B cell (primary cell): Measurements from ENCODE around the gene BTG3. TPM values are rescaled to one million over a fixed set of nuclear protein-coding genes. Genes with fewer than 3 reads are reported as not detected.
A peak's percentile ranks its signal among the peaks of the same experiment; 100 is the strongest.

ENCODE experiments used
- ATAC-seq: fragments of 200-7000 bp; cut with Tn5 transposase; one replicate; pipeline ENCODE4 v1.10.0; 2021; ENCODE audit warnings: low read depth, mild to moderate bottlenecking, moderate number of reproducible peaks, moderate library complexity
- CTCF ChIA-PET: fragments of 350-600 bp; sonication (Branson Sonifier 250); formaldehyde crosslinking; loops from one replicate; lab custom pipeline; 2021; ENCODE audit warnings: antibody characterized with exemption, inconsistent platforms; lab: Charles Lee
- POLR2A ChIA-PET: fragments of 350-600 bp; sonication (Branson Sonifier 250); formaldehyde crosslinking; loops from one replicate; lab custom pipeline; 2021; ENCODE audit warnings: antibody characterized with exemption; lab: Charles Lee
- DNase-seq: peaks from one replicate; pipeline ENCODE4 v3.0.0; 2013
- H2AFZ ChIP-seq: 2 replicates; pipeline ENCODE4 v1.6.1; 2012; ENCODE audit warnings: mild to moderate bottlenecking, low read depth, low read length; ENCODE audit not compliant: insufficient read depth, poor library complexity, severe bottlenecking
- H3K27ac ChIP-seq, 2 donors: 1 replicate in 1 of 2; 2 replicates in 1 of 2; pipeline ENCODE4 v1.5.1; 2012 to 2013; ENCODE audit warnings: low read length in 2 of 2, mild to moderate bottlenecking in 2 of 2, moderate library complexity in 1 of 2
- H3K27me3 ChIP-seq, 4 experiments: fragments of 200-600 bp in 1 of 4; sonication (generic) in 1 of 4; replicated peaks in 1 of 4; 1 replicate in 2 of 4; 2 replicates in 2 of 4; pipeline versions ENCODE4 v1.6.1 to v1.7.0; 2013 to 2016; ENCODE audit warnings: low read length in 3 of 4, mild to moderate bottlenecking in 2 of 4, mixed read lengths in 1 of 4, moderate library complexity in 1 of 4; ENCODE audit not compliant: insufficient read depth in 4 of 4, control insufficient read depth in 3 of 4; ENCODE audit errors: control extremely low read depth in 1 of 4
- H3K36me3 ChIP-seq, 2 experiments: replicated peaks in 1 of 2; 1 replicate in 1 of 2; 2 replicates in 1 of 2; pipeline versions ENCODE4 v1.6.1 to v1.7.1; 2013; ENCODE audit warnings: low read length in 1 of 2; ENCODE audit not compliant: insufficient read depth in 2 of 2, control insufficient read depth in 1 of 2; ENCODE audit errors: control extremely low read depth in 1 of 2, extremely low read depth in 1 of 2
- H3K4me1 ChIP-seq, 2 donors: fragments of 200-600 bp in 1 of 2; sonication (generic) in 1 of 2; 1 replicate in 1 of 2; 2 replicates in 1 of 2; pipeline versions ENCODE4 v1.5.1 to v1.6.1; 2013 to 2017; ENCODE audit warnings: low read length in 2 of 2; ENCODE audit not compliant: control insufficient read depth in 2 of 2, insufficient read depth in 2 of 2
- H3K4me2 ChIP-seq: replicated peaks from 2 replicates; pipeline ENCODE3; 2012; ENCODE audit warnings: mild to moderate bottlenecking, low read depth, low read length; ENCODE audit not compliant: poor library complexity, severe bottlenecking
- H3K4me3 ChIP-seq, 5 experiments: fragments of 200-600 bp in 1 of 5; sonication (generic) in 1 of 5; 1 replicate in 3 of 5; 2 replicates in 2 of 5; pipeline versions ENCODE4 v1.5.1 to v1.7.0; 2011 to 2016; ENCODE audit warnings: low read length in 4 of 5, mild to moderate bottlenecking in 4 of 5, low read depth in 2 of 5, control low read depth in 1 of 5, moderate library complexity in 1 of 5; ENCODE audit not compliant: insufficient read depth in 1 of 5; ENCODE audit errors: control extremely low read depth in 1 of 5, extremely low read depth in 1 of 5
- H3K79me2 ChIP-seq: fragments of 200-600 bp; sonication (generic); one replicate; pipeline ENCODE4 v1.6.0; 2016; ENCODE audit warnings: low read length; ENCODE audit not compliant: control insufficient read depth, insufficient read depth
- H3K9ac ChIP-seq: fragments of 200-600 bp; sonication (generic); 2 replicates; pipeline ENCODE4 v1.6.1; 2017; ENCODE audit warnings: mild to moderate bottlenecking, low read length, moderate library complexity
- H3K9me3 ChIP-seq, 3 donors: one replicate each; pipeline versions ENCODE4 v1.6.1 to v1.7.1; 2013; ENCODE audit warnings: low read length in 2 of 3; ENCODE audit not compliant: control insufficient read depth in 2 of 3, insufficient read depth in 1 of 3; ENCODE audit errors: control extremely low read depth in 1 of 3
- H4K20me1 ChIP-seq: 2 replicates; pipeline ENCODE4 v1.6.0; 2012; ENCODE audit warnings: mild to moderate bottlenecking, low read length; ENCODE audit not compliant: insufficient read depth, control insufficient read depth, poor library complexity, severe bottlenecking
- H3K27ac Mint-ChIP-seq: one replicate; pipeline ENCODE4 v1.8.0; 2021; ENCODE audit warnings: mixed read lengths
- H3K27me3 Mint-ChIP-seq: one replicate; pipeline ENCODE4 v1.8.0; 2021; ENCODE audit warnings: mixed read lengths
- H3K4me1 Mint-ChIP-seq: one replicate; pipeline ENCODE4 v1.8.0; 2021; ENCODE audit warnings: mixed read lengths
- H3K4me3 Mint-ChIP-seq: one replicate; pipeline ENCODE4 v1.8.0; 2021; ENCODE audit warnings: mixed read lengths
- H3K9me3 Mint-ChIP-seq: one replicate; pipeline ENCODE4 v1.8.0; 2022; ENCODE audit warnings: mixed read lengths; ENCODE audit not compliant: insufficient read depth
- EZH2 ChIP-seq: IDR thresholded peaks from 2 replicates; pipeline ENCODE4 v1.6.1; 2012; ENCODE audit warnings: borderline replicate concordance, low read depth, mild to moderate bottlenecking, moderate library complexity, low read length; ENCODE audit not compliant: insufficient read depth, poor library complexity, severe bottlenecking
- WGBS: methylation state at CpG from one replicate; pipeline ENCODE4 v1.1.5; 2013; ENCODE audit warnings: missing lambda C conversion rate; ENCODE audit not compliant: insufficient coverage; 5-methylcytosine and 5-hydroxymethylcytosine counted together
- intact Hi-C: fragments of 100-400 bp; cut with micrococcal nuclease; formaldehyde crosslinking; loops from one replicate; pipeline ENCODE4 v1.10.0; 2022
- polyA plus RNA-seq: library from polyadenylated mRNA; depleted of rRNA; stranded (reverse); fragments of >200 nt; gene quantifications from 2 replicates; pipeline ENCODE4 v1.2.3, GENCODE V29; 2012
- total RNA-seq, 2 donors: library from RNA; stranded (reverse); fragments of 120-200 nt in 1 of 2; gene quantifications; 1 replicate in 1 of 2; 2 replicates in 1 of 2; pipeline versions ENCODE4 v1.2.3 to v1.2.4, GENCODE V29; 2013 to 2022
- TF ChIP-seq, protein P1 (sequence below): fragments of 200-600 bp; IDR thresholded peaks from one replicate; pipeline ENCODE4 v1.8.0; 2022; ENCODE audit warnings: antibody characterized with exemption, mild to moderate bottlenecking

The BTG3 gene
- total and polyA plus RNA-seq, 2 donors (not counting 1 experiment from before 2014, with no cell fraction given), result 11.8 to 14.9 TPM

DNA sequence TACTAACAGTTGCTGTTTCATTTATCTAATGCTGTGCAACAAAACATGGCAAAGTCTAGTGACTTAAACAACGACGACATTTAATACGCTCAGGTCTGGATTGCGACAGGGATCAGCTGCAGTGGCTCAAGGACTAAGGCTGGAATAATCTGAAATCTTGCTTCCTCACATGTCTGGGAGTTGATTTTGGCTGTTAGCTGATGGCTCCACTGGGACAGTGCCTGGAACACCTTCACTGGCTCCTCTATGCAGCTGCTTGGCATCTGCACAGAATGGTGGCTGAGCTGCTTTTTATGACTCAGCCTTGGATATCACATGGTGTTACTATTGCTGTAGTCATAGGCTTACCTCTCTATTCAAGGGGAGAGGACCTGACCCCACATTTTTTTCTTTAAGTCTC, 24.0 kb upstream of the BTG3 start:
- Mint-ChIP-seq H3K9me3 (peaks cover 5% of the 10 kb centered on the region), H3K4me1 (no peaks in the 10 kb centered on the region), H3K4me3 (no peak overlapping the region), H3K27me3 (no peaks in the 10 kb centered on the region), H3K27ac (no peak overlapping the region)
- Histone ChIP-seq H3K4me3 (no peak overlapping the region), H3K9me3 (peaks cover 0 to 8% (median 0%) of the 10 kb centered on the region in 3 donors), H3K27me3 (no peaks in the 10 kb centered on the region), H2AFZ (no peak overlapping the region), H3K4me2 (no peak overlapping the region), H3K4me1 (no peaks in the 10 kb centered on the region), H3K27ac (no peak overlapping the region), H3K9ac (no peak overlapping the region), H3K36me3 (no peaks in the 10 kb centered on the region), H4K20me1 (no peaks in the 10 kb centered on the region), H3K79me2 (no peaks in the 10 kb centered on the region)
- no peak for TF ChIP-seq EZH2
- TF ChIP-seq, protein P1, sequence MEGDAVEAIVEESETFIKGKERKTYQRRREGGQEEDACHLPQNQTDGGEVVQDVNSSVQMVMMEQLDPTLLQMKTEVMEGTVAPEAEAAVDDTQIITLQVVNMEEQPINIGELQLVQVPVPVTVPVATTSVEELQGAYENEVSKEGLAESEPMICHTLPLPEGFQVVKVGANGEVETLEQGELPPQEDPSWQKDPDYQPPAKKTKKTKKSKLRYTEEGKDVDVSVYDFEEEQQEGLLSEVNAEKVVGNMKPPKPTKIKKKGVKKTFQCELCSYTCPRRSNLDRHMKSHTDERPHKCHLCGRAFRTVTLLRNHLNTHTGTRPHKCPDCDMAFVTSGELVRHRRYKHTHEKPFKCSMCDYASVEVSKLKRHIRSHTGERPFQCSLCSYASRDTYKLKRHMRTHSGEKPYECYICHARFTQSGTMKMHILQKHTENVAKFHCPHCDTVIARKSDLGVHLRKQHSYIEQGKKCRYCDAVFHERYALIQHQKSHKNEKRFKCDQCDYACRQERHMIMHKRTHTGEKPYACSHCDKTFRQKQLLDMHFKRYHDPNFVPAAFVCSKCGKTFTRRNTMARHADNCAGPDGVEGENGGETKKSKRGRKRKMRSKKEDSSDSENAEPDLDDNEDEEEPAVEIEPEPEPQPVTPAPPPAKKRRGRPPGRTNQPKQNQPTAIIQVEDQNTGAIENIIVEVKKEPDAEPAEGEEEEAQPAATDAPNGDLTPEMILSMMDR, result no peak
- intact Hi-C loops, result no loop called here
- no peak for ATAC-seq
- ChIA-PET CTCF (no interaction called here), POLR2A (no interaction called here)
- DNase-seq, result no peak
- 100% methylated on average over 4 of the region's 4 CpGs for WGBS

DNA sequence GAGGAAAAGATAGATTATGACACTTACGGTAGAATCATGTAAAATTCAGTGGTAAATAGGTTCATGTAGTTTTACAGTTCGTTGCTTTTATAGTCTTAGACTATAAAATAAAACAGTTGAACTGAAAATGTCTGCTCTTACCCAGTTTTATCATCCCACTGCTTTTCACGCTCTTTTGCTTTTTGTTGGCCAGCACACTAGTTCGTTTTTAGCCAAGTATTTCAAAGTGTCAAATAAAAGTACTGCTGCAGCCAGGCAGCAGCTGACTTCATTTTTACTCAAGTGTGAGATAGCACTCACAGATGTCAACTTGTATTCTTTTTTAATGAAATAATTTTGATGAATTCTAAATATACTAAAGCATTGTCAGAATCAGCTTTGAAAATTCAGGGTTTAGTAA, 18.5 kb upstream of the BTG3 start:
- H3K27ac ChIP-seq, result no peak overlapping the region
- DNase-seq, result no peak

More for the DNA sequence above, 18.5 kb upstream of the BTG3 start:
- peaks cover 0 to 4% (median 0%) of the 10 kb centered on the region in 4 experiments for H3K27me3 ChIP-seq
- 25% methylated on average over 2 of the region's 4 CpGs for WGBS
- H3K9ac ChIP-seq, result no peak overlapping the region
- peak overlapping the region; percentile 33 for H2AFZ ChIP-seq
- no peaks in the 10 kb centered on the region for H3K9me3 Mint-ChIP-seq
- CTCF ChIA-PET, result no interaction called here
- no peaks in the 10 kb centered on the region for H3K79me2 ChIP-seq
- no peak overlapping the region for H3K27ac Mint-ChIP-seq
- no peaks in the 10 kb centered on the region for H3K36me3 ChIP-seq
- peaks cover under 1% of the 10 kb centered on the region for H3K27me3 Mint-ChIP-seq
- H3K9me3 ChIP-seq, result peaks cover 0 to 1% (median 0%) of the 10 kb centered on the region in 3 donors
- no peak overlapping the region for H3K4me3 ChIP-seq
- H4K20me1 ChIP-seq, result no peaks in the 10 kb centered on the region
- H3K4me1 Mint-ChIP-seq, result peaks cover 6% of the 10 kb centered on the region
- no peak overlapping the region for H3K4me3 Mint-ChIP-seq
- H3K4me1 ChIP-seq, result no peaks in the 10 kb centered on the region
- ATAC-seq, result no peak
- POLR2A ChIA-PET, result interaction anchor here (0.6 kb wide), 1 partner anchor 75 kb away, joined by 3 read pairs; no protein-coding TSS in a partner anchor
- peak overlapping the region; percentile 29 for H3K4me2 ChIP-seq
- intact Hi-C loops, result no loop called here
- no peak for TF ChIP-seq EZH2
- TF ChIP-seq, protein P1, result no peak
